ENCODE measurements around the gene U2SURP.

- TF ChIP-seq POLR2A (IDR thresholded peaks at IDR 0.05) (no peak), CTCF (IDR thresholded peaks at IDR 0.05) (no peak)
Measured at GRCh38 chr3:143064777-143065176, 63.4 kb downstream of the U2SURP start.

All from right lobe of liver (tissue), 4 donors.